ENCODE measurements around the gene CROCC.

CROCC gene

GRCh38 chr1:16954579-16954978, 32.8 kb downstream of the CROCC start:
- in situ Hi-C loops (cut with MboI; ENCODE audit: low pct_unique_long_range_greater_than_20kb, low sequenced_read_pairs, unreplicated experiment) = no loop called here
- DNase-seq (ENCODE audit: low spot score) = no peak
- no peak for TF ChIP-seq CTCF (IDR thresholded peaks at IDR 0.05; ENCODE audit: extremely low read depth, insufficient read depth, missing control alignments)

- in situ Hi-C loops (cut with MboI; ENCODE audit: low pct_unique_long_range_greater_than_20kb, low sequenced_read_pairs, unreplicated experiment) = no loop called here
- TF ChIP-seq CTCF (IDR thresholded peaks at IDR 0.05; ENCODE audit: extremely low read depth, insufficient read depth, missing control alignments) = no peak
- DNase-seq (ENCODE audit: low spot score) = no peak
These were observed 33.5 kb downstream of the CROCC start for GRCh38 chr1:16955186-16955585.

- no peak for DNase-seq (ENCODE audit: low spot score)
- no peak for TF ChIP-seq CTCF (IDR thresholded peaks at IDR 0.05; ENCODE audit: extremely low read depth, insufficient read depth, missing control alignments)
These were observed 35.0 kb downstream of the CROCC start for GRCh38 chr1:16956775-16957174.

GRCh38 chr1:16957731-16958130, 36.0 kb downstream of the CROCC start:
- DNase-seq (ENCODE audit: low spot score) = no peak
- in situ Hi-C loops (cut with MboI; ENCODE audit: low pct_unique_long_range_greater_than_20kb, low sequenced_read_pairs, unreplicated experiment) = no loop called here
- no peak for TF ChIP-seq CTCF (IDR thresholded peaks at IDR 0.05; ENCODE audit: extremely low read depth, insufficient read depth, missing control alignments)

More at GRCh38 chr1:16956775-16957174, 35.0 kb downstream of the CROCC start:
- in situ Hi-C loops (cut with MboI; ENCODE audit: low pct_unique_long_range_greater_than_20kb, low sequenced_read_pairs, unreplicated experiment) = no loop called here

- no peak for DNase-seq (ENCODE audit: low spot score)
- in situ Hi-C loops (cut with MboI; ENCODE audit: low pct_unique_long_range_greater_than_20kb, low sequenced_read_pairs, unreplicated experiment) = no loop called here
- no peak for TF ChIP-seq CTCF (IDR thresholded peaks at IDR 0.05; ENCODE audit: extremely low read depth, insufficient read depth, missing control alignments)
These were observed 36.7 kb downstream of the CROCC start for GRCh38 chr1:16958475-16958874.

GRCh38 chr1:16960560-16961296, 39.0 kb downstream of the CROCC start:
- in situ Hi-C loops (cut with MboI; ENCODE audit: low pct_unique_long_range_greater_than_20kb, low sequenced_read_pairs, unreplicated experiment) = no loop called here
- peak; percentile 88 for DNase-seq (ENCODE audit: low spot score)
- TF ChIP-seq CTCF (IDR thresholded peaks at IDR 0.05; ENCODE audit: extremely low read depth, insufficient read depth, missing control alignments) = peak; percentile 89

Measured in GM13977 (cell line).